H9 (cell line): ENCODE results near the gene ABCD3. TPM values are rescaled to one million over a fixed set of nuclear protein-coding genes. Genes with fewer than 3 reads are reported as not detected.

Experiments used
- DNase-seq: peaks from one replicate; pipeline ENCODE4 v3.0.0-alpha.2; 2017
- H2AFZ ChIP-seq: one replicate; pipeline ENCODE4 v1.6.1; 2013; ENCODE audit warnings: mild to moderate bottlenecking, low read length, control low read depth, moderate library complexity
- H2AK5ac ChIP-seq: 2 replicates; pipeline ENCODE4 v1.6.1; 2013; ENCODE audit warnings: low read length, control low read depth, mixed read lengths; ENCODE audit not compliant: insufficient read length
- H2BK120ac ChIP-seq: one replicate; pipeline ENCODE4 v1.6.1; 2013; ENCODE audit warnings: low read depth, mild to moderate bottlenecking, low read length, control low read depth, inconsistent platforms; ENCODE audit not compliant: poor library complexity, severe bottlenecking
- H2BK12ac ChIP-seq: 2 replicates; pipeline ENCODE4 v1.6.1; 2013; ENCODE audit warnings: low read length, control low read depth, mixed read lengths, low read depth; ENCODE audit not compliant: insufficient read length
- H2BK15ac ChIP-seq: 2 replicates; pipeline ENCODE4 v1.6.1; 2013; ENCODE audit warnings: low read depth, low read length, control low read depth
- H2BK20ac ChIP-seq: one replicate; pipeline ENCODE4 v1.6.1; 2013; ENCODE audit warnings: low read depth, mild to moderate bottlenecking, low read length, control low read depth, inconsistent platforms; ENCODE audit not compliant: poor library complexity, severe bottlenecking
- H2BK5ac ChIP-seq: 2 replicates; pipeline ENCODE4 v1.6.1; 2013; ENCODE audit warnings: low read length, control low read depth, mixed read lengths; ENCODE audit not compliant: insufficient read length
- H3K14ac ChIP-seq: 2 replicates; pipeline ENCODE4 v1.6.1; 2013; ENCODE audit warnings: low read length, control low read depth; ENCODE audit not compliant: insufficient read depth
- H3K18ac ChIP-seq: 2 replicates; pipeline ENCODE4 v1.6.1; 2013; ENCODE audit warnings: low read depth, mild to moderate bottlenecking, mixed read lengths, low read length, control low read depth; ENCODE audit not compliant: insufficient read length
- H3K23ac ChIP-seq: 2 replicates; pipeline ENCODE4 v1.6.1; 2013; ENCODE audit warnings: low read length, control low read depth, mixed read lengths, low read depth; ENCODE audit not compliant: insufficient read length
- H3K23me2 ChIP-seq: 2 replicates; pipeline ENCODE4 v1.6.1; 2013; ENCODE audit warnings: low read depth, mild to moderate bottlenecking, mixed read lengths, low read length, control low read depth; ENCODE audit not compliant: insufficient read length, poor library complexity, severe bottlenecking
- H3K27ac ChIP-seq: 2 replicates; pipeline ENCODE4 v1.5.1; 2013; ENCODE audit warnings: low read length, control low read depth, mixed read lengths, low read depth; ENCODE audit not compliant: insufficient read length
- H3K27me3 ChIP-seq: 2 replicates; pipeline ENCODE4 v1.6.1; 2013; ENCODE audit warnings: low read length, control low read depth, inconsistent platforms; ENCODE audit not compliant: insufficient read depth
- H3K4ac ChIP-seq: 2 replicates; pipeline ENCODE4 v1.6.1; 2013; ENCODE audit warnings: low read depth, mild to moderate bottlenecking, control low read depth, inconsistent platforms, low read length, moderate library complexity
- H3K4me1 ChIP-seq: 2 replicates; pipeline ENCODE4 v1.6.1; 2013; ENCODE audit warnings: low read length, control low read depth, inconsistent platforms; ENCODE audit not compliant: insufficient read depth
- H3K4me2 ChIP-seq: 2 replicates; pipeline ENCODE4 v1.6.1; 2013; ENCODE audit warnings: low read length, control low read depth, mixed read lengths; ENCODE audit not compliant: insufficient read length, insufficient read depth
- H3K56ac ChIP-seq: 2 replicates; pipeline ENCODE4 v1.6.1; 2013; ENCODE audit warnings: low read depth, mild to moderate bottlenecking, mixed read lengths, low read length, control low read depth; ENCODE audit not compliant: insufficient read length
- H3K79me1 ChIP-seq: 2 replicates; pipeline ENCODE4 v1.6.1; 2013; ENCODE audit warnings: low read depth, mild to moderate bottlenecking, moderate library complexity, low read length, control low read depth, inconsistent platforms; ENCODE audit not compliant: insufficient read depth, poor library complexity, severe bottlenecking
- H3K79me2 ChIP-seq: 2 replicates; pipeline ENCODE4 v1.6.1; 2013; ENCODE audit warnings: low read length, control low read depth, inconsistent platforms; ENCODE audit not compliant: insufficient read depth
- H3K9ac ChIP-seq: 2 replicates; pipeline ENCODE4 v1.6.1; 2013; ENCODE audit warnings: low read length, control low read depth, mixed read lengths; ENCODE audit not compliant: insufficient read length; ENCODE audit errors: extremely low read depth
- H3K9me3 ChIP-seq: one replicate; pipeline ENCODE4 v1.6.1; 2013; ENCODE audit warnings: low read depth, low read length, inconsistent platforms; ENCODE audit not compliant: control insufficient read depth
- H3T11ph ChIP-seq: one replicate; pipeline ENCODE4 v1.6.1; 2013; ENCODE audit warnings: mild to moderate bottlenecking, low read length, control low read depth, inconsistent platforms
- H4K20me1 ChIP-seq: one replicate; pipeline ENCODE4 v1.6.1; 2013; ENCODE audit not compliant: control insufficient read depth, insufficient read length, insufficient read depth
- H4K5ac ChIP-seq: 2 replicates; pipeline ENCODE4 v1.6.1; 2013; ENCODE audit warnings: low read depth, mild to moderate bottlenecking, mixed read lengths, low read length, control low read depth; ENCODE audit not compliant: insufficient read length
- H4K8ac ChIP-seq: replicated peaks from 2 replicates; pipeline ENCODE4 v1.6.1; 2013; ENCODE audit warnings: low read length, control low read depth, mixed read lengths, low read depth; ENCODE audit not compliant: insufficient read length
- H4K91ac ChIP-seq: 2 replicates; pipeline ENCODE4 v1.6.1; 2013; ENCODE audit warnings: low read depth, mild to moderate bottlenecking, moderate library complexity, mixed read lengths, low read length, control low read depth; ENCODE audit not compliant: insufficient read length
- H3K27ac Mint-ChIP-seq, 3 experiments: 2 replicates in 2 of 3; 3 replicates in 1 of 3; pipeline ENCODE4 v1.8.0; 2020 to 2021; ENCODE audit warnings: mixed read lengths in 3 of 3, mild to moderate bottlenecking in 1 of 3, moderate library complexity in 1 of 3
- H3K27me3 Mint-ChIP-seq: 2 replicates; pipeline ENCODE4 v1.8.0; 2021; ENCODE audit warnings: low read depth, mild to moderate bottlenecking, moderate library complexity, mixed read lengths
- H3K36me3 Mint-ChIP-seq, 3 experiments: 2 replicates in 2 of 3; 3 replicates in 1 of 3; pipeline ENCODE4 v1.8.0; 2020 to 2021; ENCODE audit warnings: low read depth in 3 of 3, mixed read lengths in 3 of 3; ENCODE audit not compliant: insufficient read depth in 1 of 3
- H3K4me1 Mint-ChIP-seq, 2 experiments: 2 replicates each; pipeline ENCODE4 v1.8.0; 2020; ENCODE audit warnings: mixed read lengths in 2 of 2
- H3K4me3 Mint-ChIP-seq, 2 experiments: 2 replicates in 1 of 2; 3 replicates in 1 of 2; pipeline ENCODE4 v1.8.0; 2020 to 2021; ENCODE audit warnings: mild to moderate bottlenecking in 2 of 2, mixed read lengths in 2 of 2, moderate library complexity in 1 of 2
- H3K9me3 Mint-ChIP-seq, 2 experiments: 2 replicates in 1 of 2; 3 replicates in 1 of 2; pipeline ENCODE4 v1.8.0; 2020; ENCODE audit warnings: mild to moderate bottlenecking in 2 of 2, mixed read lengths in 2 of 2, moderate library complexity in 1 of 2
- CTCF ChIP-seq: fragments of 200-600 bp; sonication (generic); conservative IDR thresholded peaks from 3 replicates; pipeline ENCODE4 v1.8.0; 2021; ENCODE audit warnings: antibody characterized with exemption, mild to moderate bottlenecking
- WGBS: extraction: QIAGEN DNeasy Blood & Tissue Kit; methylation state at CpG from one replicate; pipeline ENCODE4 v1.1.7; 2013; ENCODE audit warnings: missing lambda C conversion rate, low lambda C conversion rate, mixed read lengths; ENCODE audit not compliant: insufficient read length; ENCODE audit errors: extremely low coverage; 5-methylcytosine and 5-hydroxymethylcytosine counted together
- total RNA-seq: library from RNA; stranded (reverse); gene quantifications from 2 replicates; pipeline ENCODE4 v1.2.1, GENCODE V29; 2021

The ABCD3 gene
- total RNA-seq, 1 experiment from 2014 or later, result 32.0 TPM

- Histone ChIP-seq H2AFZ (no peak overlapping the region), H2BK15ac (no peak overlapping the region), H3K4ac (no peak overlapping the region), H2BK12ac (no peak overlapping the region), H4K91ac (no peak overlapping the region), H3K23ac (no peak overlapping the region), H4K8ac (no peak overlapping the region), H4K20me1 (no peaks in the 10 kb centered on the region), H3K27me3 (no peaks in the 10 kb centered on the region), H2BK20ac (no peak overlapping the region), H3K14ac (no peak overlapping the region), H3K56ac (no peak overlapping the region), H3K79me2 (no peaks in the 10 kb centered on the region), H2AK5ac (no peak overlapping the region), H2BK120ac (no peak overlapping the region), H3K23me2 (no peaks in the 10 kb centered on the region), H4K5ac (no peak overlapping the region), H3K4me1 (no peaks in the 10 kb centered on the region), H3T11ph (no peak overlapping the region), H3K27ac (no peak overlapping the region), H3K18ac (no peak overlapping the region), H3K9me3 (no peaks in the 10 kb centered on the region), H3K79me1 (no peaks in the 10 kb centered on the region), H3K9ac (no peak overlapping the region), H3K4me2 (no peak overlapping the region), H2BK5ac (no peak overlapping the region)
- Mint-ChIP-seq H3K4me3 (no peak overlapping the region), H3K9me3 (no peaks in the 10 kb centered on the region), H3K36me3 (peaks cover 7 to 16% (median 12%) of the 10 kb centered on the region in 3 experiments; a peak in 6 of 7 replicates), H3K27me3 (no peaks in the 10 kb centered on the region), H3K27ac (no peak overlapping the region), H3K4me1 (peaks cover 2 to 7% of the 10 kb centered on the region in 2 experiments; a peak in 3 of 4 replicates)
- no peak for DNase-seq
- no CpG with 5 or more reads among the region's 2 CpGs for WGBS
- no peak for TF ChIP-seq CTCF
Observed at GRCh38 chr1:94490556-94490955, 72.4 kb downstream of the ABCD3 start.
